ENCODE results near the gene KCNC2.

The KCNC2 gene

GRCh38 chr12:75157385-75157784 is 52.3 kb downstream of the KCNC2 start:
- no peak for FAIRE-seq

GRCh38 chr12:75155962-75156361 is 53.7 kb downstream of the KCNC2 start:
- no peak for FAIRE-seq

- FAIRE-seq, result no peak
Observed at GRCh38 chr12:75154388-75154787, 55.3 kb downstream of the KCNC2 start.

GRCh38 chr12:75139196-75139595 is 70.4 kb downstream of the KCNC2 start:
- no peak for FAIRE-seq

GRCh38 chr12:75137896-75138295 is 71.7 kb downstream of the KCNC2 start:
- no peak for FAIRE-seq

GRCh38 chr12:75135026-75135425 is 74.6 kb downstream of the KCNC2 start:
- no peak for FAIRE-seq

- FAIRE-seq, result no peak
Observed at GRCh38 chr12:75130811-75131210, 78.8 kb downstream of the KCNC2 start.

GRCh38 chr12:75129275-75129674 is 80.4 kb downstream of the KCNC2 start:
- no peak for FAIRE-seq

GRCh38 chr12:75121036-75121705 is 88.5 kb downstream of the KCNC2 start:
- FAIRE-seq, result no peak

- no peak for FAIRE-seq
Observed at GRCh38 chr12:75120311-75120711, 89.3 kb downstream of the KCNC2 start.

GRCh38 chr12:75116646-75117198 is 92.9 kb downstream of the KCNC2 start:
- no peak for FAIRE-seq

GRCh38 chr12:75115748-75116147 is 93.9 kb downstream of the KCNC2 start:
- FAIRE-seq, result no peak

- FAIRE-seq, result no peak
Observed at GRCh38 chr12:75103822-75104221, 105.8 kb downstream of the KCNC2 start.

- FAIRE-seq, result no peak
Observed at GRCh38 chr12:75101781-75102180, 107.9 kb downstream of the KCNC2 start.

GRCh38 chr12:75099210-75099609 is 110.4 kb downstream of the KCNC2 start:
- no peak for FAIRE-seq

- FAIRE-seq, result no peak
Observed at GRCh38 chr12:75097003-75097402, 112.6 kb downstream of the KCNC2 start.

GRCh38 chr12:75087654-75088053 is 122.0 kb downstream of the KCNC2 start:
- FAIRE-seq, result no peak

GRCh38 chr12:75086091-75087038 is 123.3 kb downstream of the KCNC2 start:
- no peak for FAIRE-seq

- no peak for FAIRE-seq
Observed at GRCh38 chr12:75081305-75081704, 128.3 kb downstream of the KCNC2 start.

- FAIRE-seq, result no peak
Observed at GRCh38 chr12:75080582-75080981, 129.1 kb downstream of the KCNC2 start.

GRCh38 chr12:75065482-75065881 is 144.2 kb downstream of the KCNC2 start:
- no peak for FAIRE-seq

- FAIRE-seq, result no peak
Observed at GRCh38 chr12:75062691-75063090, 146.9 kb downstream of the KCNC2 start.

GRCh38 chr12:75058228-75058627 is 151.4 kb downstream of the KCNC2 start:
- FAIRE-seq, result no peak

GRCh38 chr12:75048767-75049166 is 160.9 kb downstream of the KCNC2 start:
- no peak for FAIRE-seq
